Neutrophil (primary cell): ENCODE measurements around the gene CAMP.

Experiments
- H3K27ac ChIP-seq: fragments of 200-600 bp; sonication (generic); 2 replicates; pipeline ENCODE4 v1.5.1; 2016; ENCODE audit warnings: mild to moderate bottlenecking, moderate library complexity
- H3K27me3 ChIP-seq: fragments of 200-600 bp; sonication (generic); 2 replicates; pipeline ENCODE4 v1.6.0; 2016; ENCODE audit warnings: mild to moderate bottlenecking
- H3K36me3 ChIP-seq: fragments of 200-600 bp; sonication (generic); 2 replicates; pipeline ENCODE4 v1.5.1; 2017
- H3K4me1 ChIP-seq, 2 experiments: fragments of 200-600 bp in 1 of 2; sonication (generic) in 1 of 2; 1 replicate in 1 of 2; 2 replicates in 1 of 2; pipeline versions ENCODE4 v1.5.1 to v1.6.1; 2013 to 2016; ENCODE audit warnings: low read depth in 1 of 2, low read length in 1 of 2, mild to moderate bottlenecking in 1 of 2, moderate library complexity in 1 of 2; ENCODE audit not compliant: control insufficient read depth in 1 of 2, insufficient read depth in 1 of 2
- H3K4me3 ChIP-seq, 2 experiments: fragments of 200-600 bp in 1 of 2; sonication (generic) in 1 of 2; 1 replicate in 1 of 2; 2 replicates in 1 of 2; pipeline ENCODE4 v1.5.1; 2013 to 2016; ENCODE audit warnings: low read depth in 1 of 2, low read length in 1 of 2, mild to moderate bottlenecking in 1 of 2, moderate library complexity in 1 of 2
- H3K9me3 ChIP-seq: fragments of 200-600 bp; sonication (generic); 2 replicates; pipeline ENCODE4 v1.5.1; 2016
- TF ChIP-seq, protein P1 (sequence below): fragments of 200-600 bp; sonication (generic); IDR thresholded peaks from 2 replicates; pipeline ENCODE4 v1.5.1; 2016; ENCODE audit warnings: antibody characterized with exemption

The CAMP gene

GRCh38 chr3:48271763-48272498 lies 48.6 kb downstream of the CAMP start:
- TF ChIP-seq, protein P1, sequence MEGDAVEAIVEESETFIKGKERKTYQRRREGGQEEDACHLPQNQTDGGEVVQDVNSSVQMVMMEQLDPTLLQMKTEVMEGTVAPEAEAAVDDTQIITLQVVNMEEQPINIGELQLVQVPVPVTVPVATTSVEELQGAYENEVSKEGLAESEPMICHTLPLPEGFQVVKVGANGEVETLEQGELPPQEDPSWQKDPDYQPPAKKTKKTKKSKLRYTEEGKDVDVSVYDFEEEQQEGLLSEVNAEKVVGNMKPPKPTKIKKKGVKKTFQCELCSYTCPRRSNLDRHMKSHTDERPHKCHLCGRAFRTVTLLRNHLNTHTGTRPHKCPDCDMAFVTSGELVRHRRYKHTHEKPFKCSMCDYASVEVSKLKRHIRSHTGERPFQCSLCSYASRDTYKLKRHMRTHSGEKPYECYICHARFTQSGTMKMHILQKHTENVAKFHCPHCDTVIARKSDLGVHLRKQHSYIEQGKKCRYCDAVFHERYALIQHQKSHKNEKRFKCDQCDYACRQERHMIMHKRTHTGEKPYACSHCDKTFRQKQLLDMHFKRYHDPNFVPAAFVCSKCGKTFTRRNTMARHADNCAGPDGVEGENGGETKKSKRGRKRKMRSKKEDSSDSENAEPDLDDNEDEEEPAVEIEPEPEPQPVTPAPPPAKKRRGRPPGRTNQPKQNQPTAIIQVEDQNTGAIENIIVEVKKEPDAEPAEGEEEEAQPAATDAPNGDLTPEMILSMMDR = no peak

GRCh38 chr3:48273594-48274211 lies 50.4 kb downstream of the CAMP start:
- TF ChIP-seq, protein P1 = peak; percentile 81
- H3K27ac ChIP-seq = no peak overlapping the region

More at GRCh38 chr3:48271763-48272498, 48.6 kb downstream of the CAMP start:
- H3K36me3 ChIP-seq = peaks cover 33% of the 10 kb centered on the region
- no peaks in the 10 kb centered on the region for H3K27me3 ChIP-seq
- no peak overlapping the region for H3K27ac ChIP-seq
- H3K4me3 ChIP-seq = no peak overlapping the region
- peaks cover 0 to 3% of the 10 kb centered on the region in 2 experiments for H3K4me1 ChIP-seq
- no peaks in the 10 kb centered on the region for H3K9me3 ChIP-seq

GRCh38 chr3:48274452-48274851 lies 51.2 kb downstream of the CAMP start:
- H3K9me3 ChIP-seq = no peaks in the 10 kb centered on the region
- peaks cover 0 to 3% of the 10 kb centered on the region in 2 experiments for H3K4me1 ChIP-seq
- no peaks in the 10 kb centered on the region for H3K27me3 ChIP-seq
- H3K36me3 ChIP-seq = peaks cover 9% of the 10 kb centered on the region
- H3K4me3 ChIP-seq = no peak overlapping the region
- TF ChIP-seq, protein P1 = no peak
- no peak overlapping the region for H3K27ac ChIP-seq

More at GRCh38 chr3:48273594-48274211, 50.4 kb downstream of the CAMP start:
- no peak overlapping the region for H3K4me3 ChIP-seq
- H3K4me1 ChIP-seq = peaks cover 0 to 3% of the 10 kb centered on the region in 2 experiments
- H3K9me3 ChIP-seq = no peaks in the 10 kb centered on the region
- no peaks in the 10 kb centered on the region for H3K27me3 ChIP-seq
- peaks cover 16% of the 10 kb centered on the region for H3K36me3 ChIP-seq
